Activated gamma-delta T cell (primary cell): ENCODE data around the gene HSD17B13.

Experiments used
- DNase-seq: peaks from one replicate; lab custom pipeline; 2025; lab: John Stamatoyannopoulos, UW

Gene HSD17B13

GRCh38 chr4:87266986-87267385 is 55.7 kb downstream of the HSD17B13 start:
- DNase-seq, result no peak

GRCh38 chr4:87262886-87263285 is 59.8 kb downstream of the HSD17B13 start:
- DNase-seq, result no peak

- no peak for DNase-seq
Observed at GRCh38 chr4:87260477-87260876, 62.2 kb downstream of the HSD17B13 start.

GRCh38 chr4:87258677-87259076 is 64.0 kb downstream of the HSD17B13 start:
- DNase-seq, result no peak

GRCh38 chr4:87257523-87257922 is 65.2 kb downstream of the HSD17B13 start:
- no peak for DNase-seq

- DNase-seq, result no peak
Observed at GRCh38 chr4:87255755-87256154, 66.9 kb downstream of the HSD17B13 start.
